Measurements from ENCODE around the gene FLCN.

FLCN gene

GRCh38 chr17:17235212-17236174 lies 1.5 kb downstream of the FLCN start:
- no peak for DNase-seq (ENCODE audit: low read depth)

GRCh38 chr17:17232303-17232621 lies 4.7 kb downstream of the FLCN start:
- no peak for DNase-seq (ENCODE audit: low read depth)

GRCh38 chr17:17231621-17232302 lies 5.2 kb downstream of the FLCN start:
- DNase-seq (ENCODE audit: low read depth), result no peak

- DNase-seq (ENCODE audit: low read depth), result no peak
These were observed 7.3 kb downstream of the FLCN start for GRCh38 chr17:17229416-17230384.

DNA sequence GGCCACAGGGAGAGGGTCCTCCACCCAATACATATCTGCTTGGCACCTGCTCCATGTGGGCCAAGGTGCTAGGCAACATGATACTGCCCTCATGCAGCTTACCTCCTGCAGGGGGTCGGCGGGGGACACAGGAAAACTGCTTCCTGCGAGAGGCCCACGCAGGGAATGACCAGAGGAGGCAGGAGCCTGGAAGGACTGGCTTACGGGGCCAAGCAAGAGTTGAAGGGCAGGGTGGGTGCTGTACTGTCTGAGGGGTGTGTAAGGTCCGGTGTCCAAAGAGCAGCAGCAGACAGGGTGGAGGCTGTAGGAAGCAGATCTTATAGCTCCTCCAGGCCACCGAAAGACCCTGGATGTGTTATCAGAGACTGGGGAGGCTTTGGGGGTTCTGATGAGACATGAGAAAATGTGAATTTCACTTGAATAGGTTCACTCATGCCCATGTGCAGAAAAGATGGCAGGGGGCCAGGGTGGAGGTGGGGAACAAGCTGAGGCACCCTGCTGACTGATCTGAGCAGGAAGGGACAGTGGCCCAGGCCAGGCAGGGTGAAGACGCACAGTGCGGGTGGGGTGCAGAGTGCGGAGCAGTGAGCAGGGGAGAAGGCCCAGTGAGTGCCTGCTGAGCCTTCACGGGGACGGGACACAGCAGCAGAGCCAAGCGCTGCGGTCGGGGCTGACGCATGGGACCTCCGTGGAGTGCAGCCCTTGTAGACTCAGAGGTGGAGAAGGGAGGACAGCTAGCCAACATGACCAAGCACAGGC lies 8.3 kb downstream of the FLCN start:
- DNase-seq (ENCODE audit: low read depth), result no peak

- no peak for DNase-seq (ENCODE audit: low read depth)
These were observed 9.1 kb downstream of the FLCN start for GRCh38 chr17:17227608-17228520.

GRCh38 chr17:17226451-17227265 lies 10.3 kb downstream of the FLCN start:
- DNase-seq (ENCODE audit: low read depth), result no peak

DNA sequence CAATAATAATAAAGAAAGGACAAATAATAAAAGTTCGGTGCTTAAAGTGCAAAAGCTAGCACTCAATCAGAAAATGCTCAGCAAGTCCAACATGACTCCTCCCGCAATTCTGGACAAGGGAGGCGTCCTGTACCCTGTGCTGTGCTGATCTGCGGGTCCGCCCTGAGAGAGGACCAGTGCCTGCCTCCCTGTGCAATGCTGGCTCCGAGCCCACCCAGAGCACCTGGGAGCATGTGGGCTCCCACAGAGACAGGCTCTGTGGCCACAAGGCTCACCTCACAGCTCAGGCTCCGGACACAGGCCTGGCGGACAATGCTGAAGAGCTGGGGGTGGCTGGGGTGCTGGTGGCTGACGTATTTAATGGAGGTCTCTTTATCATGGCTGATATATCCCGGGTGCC lies 11.1 kb downstream of the FLCN start:
- no peak for DNase-seq (ENCODE audit: low read depth)

DNA sequence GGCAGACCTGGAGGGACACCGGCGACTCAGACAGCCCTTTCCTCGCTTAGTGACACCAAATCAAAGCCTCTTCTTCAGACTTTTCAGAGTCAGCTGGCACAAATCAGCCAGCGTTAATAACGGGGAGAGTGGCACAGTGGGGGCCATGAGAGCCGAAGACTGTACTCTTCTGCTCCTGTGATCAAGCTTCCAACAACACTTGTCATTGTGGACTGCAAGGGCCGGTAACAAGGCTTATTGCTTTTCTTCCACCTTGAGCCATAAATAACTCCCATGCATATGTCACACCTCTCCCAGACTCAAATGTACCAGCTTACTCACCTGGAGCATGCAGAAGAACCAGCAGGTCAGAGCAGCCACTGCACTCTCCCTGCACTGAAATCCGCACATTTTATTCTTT lies 12.8 kb downstream of the FLCN start:
- DNase-seq (ENCODE audit: low read depth), result no peak

DNA sequence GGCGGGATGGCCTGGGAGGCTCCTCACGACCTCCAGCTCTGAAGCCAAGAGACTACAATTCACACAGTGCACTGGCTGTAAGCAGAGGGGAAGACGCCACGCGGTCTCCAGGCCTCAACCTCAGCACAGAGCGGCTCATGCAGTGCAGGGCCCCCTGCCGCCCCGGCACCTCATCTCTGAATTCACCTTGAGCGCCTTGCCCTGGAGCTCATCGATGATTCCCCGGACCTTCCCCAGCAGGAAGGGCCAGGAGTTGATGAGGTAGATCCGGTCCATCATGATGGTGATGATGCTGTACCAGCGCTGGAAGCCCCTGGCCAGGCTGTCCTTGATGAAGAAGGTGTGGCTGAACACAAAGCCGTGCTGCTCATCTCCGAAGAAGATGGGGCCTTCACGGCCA lies 13.2 kb downstream of the FLCN start:
- no peak for DNase-seq (ENCODE audit: low read depth)

- DNase-seq (ENCODE audit: low read depth), result no peak
These were observed 15.6 kb downstream of the FLCN start for GRCh38 chr17:17221329-17221728.

- no peak for DNase-seq (ENCODE audit: low read depth)
These were observed 16.4 kb downstream of the FLCN start for GRCh38 chr17:17220529-17220928.

- no peak for DNase-seq (ENCODE audit: low read depth)
These were observed 19.0 kb downstream of the FLCN start for GRCh38 chr17:17217995-17218394.

GRCh38 chr17:17216776-17217175 lies 20.2 kb downstream of the FLCN start:
- DNase-seq (ENCODE audit: low read depth), result no peak

DNA sequence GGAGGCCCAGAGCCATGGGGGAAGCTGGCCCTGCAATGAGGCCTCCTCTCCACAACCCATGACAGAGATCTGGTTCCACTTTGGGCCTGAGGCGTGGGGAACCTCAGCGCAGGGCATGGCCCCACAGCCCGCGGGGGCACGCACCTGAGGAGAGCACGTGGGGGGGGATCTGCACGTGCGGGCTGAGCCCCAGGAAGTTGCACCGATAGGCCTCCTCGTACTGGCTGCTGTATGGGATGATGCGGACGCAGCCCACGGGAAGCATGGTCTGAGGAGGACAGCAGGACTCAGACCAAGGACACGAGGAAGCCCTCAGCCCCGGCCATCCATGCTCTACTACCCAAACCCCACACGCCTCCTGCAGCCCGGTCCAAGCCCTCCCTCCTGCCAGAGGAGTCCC lies 20.7 kb downstream of the FLCN start:
- DNase-seq (ENCODE audit: low read depth), result no peak

GRCh38 chr17:17215575-17215974 lies 21.4 kb downstream of the FLCN start:
- DNase-seq (ENCODE audit: low read depth), result no peak

DNA sequence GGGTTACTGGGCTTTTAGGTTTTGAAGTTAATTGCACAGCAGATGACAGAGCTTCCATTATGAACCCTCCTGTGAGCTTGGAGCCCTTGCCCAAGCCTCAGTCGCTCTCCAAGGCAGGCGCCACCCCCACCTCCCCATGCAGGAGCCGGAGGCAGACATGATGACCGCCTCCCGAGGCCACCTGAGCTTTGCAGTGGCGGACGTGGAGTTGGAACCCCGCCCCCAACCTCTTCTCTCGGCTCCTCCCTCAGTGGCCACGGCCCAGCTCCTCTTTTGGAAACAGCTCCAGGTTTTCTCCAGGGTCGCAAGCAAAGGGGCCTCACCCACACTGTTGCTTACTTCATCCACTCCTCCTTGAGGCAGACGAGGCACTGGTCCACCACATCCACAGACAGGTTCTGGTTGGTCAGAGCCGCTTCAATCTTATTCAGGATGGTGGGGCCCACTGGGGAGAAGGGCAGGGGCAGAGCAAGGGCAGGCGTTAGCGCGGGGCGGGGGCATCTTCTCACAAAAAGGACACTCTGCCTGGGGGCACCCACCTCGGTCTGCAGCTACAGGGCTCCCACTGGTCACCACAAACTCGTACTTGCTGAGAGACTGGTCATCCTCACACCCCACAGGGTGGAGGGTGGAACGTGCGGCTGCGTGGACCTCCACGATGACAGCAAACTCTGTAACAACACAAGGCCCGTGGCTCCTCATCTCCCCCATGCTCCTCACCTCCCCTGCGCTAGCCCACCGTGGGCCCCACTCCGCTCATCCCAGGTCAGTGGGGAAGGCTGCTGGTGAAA lies 22.1 kb downstream of the FLCN start:
- no peak for DNase-seq (ENCODE audit: low read depth)

DNA sequence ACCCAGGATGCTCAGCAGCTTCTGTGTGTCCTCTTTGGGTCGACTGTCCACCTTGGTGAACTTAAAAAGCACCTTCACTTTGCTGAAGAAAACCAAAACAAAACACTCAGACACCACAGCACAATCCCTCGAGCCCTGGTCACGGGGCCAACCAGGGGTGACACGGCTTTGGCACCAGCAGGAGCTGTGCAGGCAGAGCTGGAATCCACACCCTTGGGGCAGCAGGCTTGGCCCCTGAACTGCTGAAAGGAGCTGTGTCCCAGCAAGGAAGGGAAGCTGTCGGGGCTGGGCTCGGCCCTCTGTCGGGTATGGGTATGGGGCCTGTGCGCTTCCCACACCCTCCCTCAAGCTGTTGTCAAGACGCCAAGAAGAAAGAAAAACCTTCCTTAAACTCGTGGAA lies 23.2 kb downstream of the FLCN start:
- no peak for DNase-seq (ENCODE audit: low read depth)

DNA sequence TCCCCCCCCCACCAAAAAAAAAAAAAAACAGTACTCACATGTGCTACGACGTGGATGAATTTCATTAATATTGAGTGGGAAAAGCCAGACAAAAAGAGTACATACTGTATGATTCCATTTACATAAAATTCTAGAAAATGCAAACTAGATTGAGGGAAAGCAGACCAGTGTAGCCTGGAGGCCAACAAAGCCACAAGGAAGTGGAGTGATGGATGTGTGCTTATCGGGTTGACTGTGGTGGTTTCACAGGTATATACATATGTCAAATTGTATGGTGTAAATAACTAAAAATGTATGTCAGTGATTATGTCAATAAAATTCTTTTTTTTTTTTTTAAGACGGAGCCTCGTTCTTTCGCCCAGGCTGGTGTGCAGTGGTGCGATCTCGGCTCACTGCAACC lies 29.0 kb downstream of the FLCN start:
- DNase-seq (ENCODE audit: low read depth), result no peak

Data from T follicular helper cell (primary cell).